Lung (tissue), 12 donors: ENCODE results near the gene PDIA6. TPM values are rescaled to one million over a fixed set of nuclear protein-coding genes. Genes with fewer than 3 reads are reported as not detected.

ENCODE experiments used
- ATAC-seq: fragments of 200-7000 bp; cut with Tn5 transposase; one replicate; pipeline ENCODE4 v1.9.1; 2020; ENCODE audit warnings: moderate number of reproducible peaks; ENCODE audit not compliant: insufficient read depth, low FRiP score
- DNase-seq, 3 donors: peaks; one replicate each; pipeline ENCODE4 v3.0.0-alpha.2; 2013 to 2017
- H3K27ac ChIP-seq, 2 donors: one replicate each; pipeline ENCODE4 v1.5.1; 2013; ENCODE audit warnings: mild to moderate bottlenecking in 2 of 2, moderate library complexity in 2 of 2, control low read depth in 1 of 2, inconsistent platforms in 1 of 2, low read depth in 1 of 2, low read length in 1 of 2
- H3K27me3 ChIP-seq, 3 donors: one replicate each; pipeline ENCODE4 v1.5.1; 2013; ENCODE audit warnings: low read length in 2 of 3; ENCODE audit not compliant: control insufficient read depth in 3 of 3, insufficient read depth in 3 of 3
- H3K36me3 ChIP-seq, 4 donors: one replicate each; pipeline ENCODE4 v1.5.1; 2013; ENCODE audit warnings: low read length in 4 of 4, mild to moderate bottlenecking in 1 of 4, moderate library complexity in 1 of 4; ENCODE audit not compliant: control insufficient read depth in 4 of 4, insufficient read depth in 4 of 4
- H3K4me1 ChIP-seq, 5 donors: one replicate each; pipeline ENCODE4 v1.5.1; 2013; ENCODE audit warnings: low read length in 5 of 5, mild to moderate bottlenecking in 2 of 5, moderate library complexity in 1 of 5; ENCODE audit not compliant: control insufficient read depth in 5 of 5, insufficient read depth in 5 of 5
- H3K4me3 ChIP-seq: one replicate; pipeline ENCODE4 v1.5.1; 2013; ENCODE audit warnings: mild to moderate bottlenecking, control low read depth, moderate library complexity
- H3K9ac ChIP-seq, 2 donors: one replicate each; pipeline ENCODE4 v1.5.1; 2013; ENCODE audit warnings: low read length in 2 of 2, control low read depth in 1 of 2; ENCODE audit not compliant: insufficient read depth in 1 of 2
- H3K9me3 ChIP-seq, 4 donors: one replicate each; pipeline ENCODE4 v1.5.1; 2013; ENCODE audit warnings: low read length in 3 of 4, mild to moderate bottlenecking in 1 of 4, moderate library complexity in 1 of 4; ENCODE audit not compliant: control insufficient read depth in 4 of 4, insufficient read depth in 3 of 4
- WGBS, 2 donors: extraction: QIAGEN DNeasy Blood & Tissue Kit; methylation state at CpG; one replicate each; pipeline ENCODE4 v1.1.7; 2013; 5-methylcytosine and 5-hydroxymethylcytosine counted together
- polyA plus RNA-seq, 2 donors: library from polyadenylated mRNA; stranded (reverse); fragments of 200-250 nt; gene quantifications; one replicate each; pipeline ENCODE4 v1.2.1, GENCODE V29; 2013
- total RNA-seq, 2 donors: library from RNA; depleted of rRNA in 1 of 2; stranded (reverse); fragments of >200 nt in 1 of 2; gene quantifications; one replicate each; pipeline ENCODE4 v1.2.1, GENCODE V29; 2014 to 2021
- TF ChIP-seq, protein P1 (sequence below): IDR thresholded peaks from 2 replicates; pipeline ENCODE4 v1.5.1; 2012; ENCODE audit warnings: mild to moderate bottlenecking; ENCODE audit errors: control extremely low read depth, extremely low read depth
- donor health status: control.
- donor health status: control.
- donor health status: Bipolar disorder and iron deficiency.
- donor health status: healthy.
- donor health status: DM: yes; HTN: yes; CAD: no.

Gene PDIA6
- total and polyA plus RNA-seq, 4 donors = 70.1 to 341 (median 189) TPM

DNA sequence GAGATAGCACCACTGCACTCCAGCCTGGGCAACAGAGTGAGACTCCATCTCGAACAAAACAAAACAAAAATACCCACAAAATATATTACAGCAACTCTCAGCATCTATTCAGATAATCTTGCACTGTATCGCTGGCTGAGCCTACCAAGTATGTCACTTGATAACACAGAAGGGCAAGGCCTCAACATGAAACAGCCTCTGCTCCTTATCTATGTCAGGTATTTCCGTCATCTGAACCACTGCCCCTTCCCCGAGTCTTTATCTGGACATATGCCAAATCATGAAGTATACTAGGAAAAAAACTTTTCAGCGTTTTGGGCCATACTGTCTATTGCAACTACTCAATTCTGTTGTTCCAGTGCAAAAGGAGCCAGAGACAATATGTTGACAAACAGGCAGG, 17.7 kb downstream of the PDIA6 start:
- no peaks in the 10 kb centered on the region for H3K9me3 ChIP-seq
- TF ChIP-seq, protein P1, sequence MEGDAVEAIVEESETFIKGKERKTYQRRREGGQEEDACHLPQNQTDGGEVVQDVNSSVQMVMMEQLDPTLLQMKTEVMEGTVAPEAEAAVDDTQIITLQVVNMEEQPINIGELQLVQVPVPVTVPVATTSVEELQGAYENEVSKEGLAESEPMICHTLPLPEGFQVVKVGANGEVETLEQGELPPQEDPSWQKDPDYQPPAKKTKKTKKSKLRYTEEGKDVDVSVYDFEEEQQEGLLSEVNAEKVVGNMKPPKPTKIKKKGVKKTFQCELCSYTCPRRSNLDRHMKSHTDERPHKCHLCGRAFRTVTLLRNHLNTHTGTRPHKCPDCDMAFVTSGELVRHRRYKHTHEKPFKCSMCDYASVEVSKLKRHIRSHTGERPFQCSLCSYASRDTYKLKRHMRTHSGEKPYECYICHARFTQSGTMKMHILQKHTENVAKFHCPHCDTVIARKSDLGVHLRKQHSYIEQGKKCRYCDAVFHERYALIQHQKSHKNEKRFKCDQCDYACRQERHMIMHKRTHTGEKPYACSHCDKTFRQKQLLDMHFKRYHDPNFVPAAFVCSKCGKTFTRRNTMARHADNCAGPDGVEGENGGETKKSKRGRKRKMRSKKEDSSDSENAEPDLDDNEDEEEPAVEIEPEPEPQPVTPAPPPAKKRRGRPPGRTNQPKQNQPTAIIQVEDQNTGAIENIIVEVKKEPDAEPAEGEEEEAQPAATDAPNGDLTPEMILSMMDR = no peak
- DNase-seq (no peak), ATAC-seq (no peak)
- H3K4me3 ChIP-seq = no peak overlapping the region
- H3K27ac ChIP-seq = no peak overlapping the region
- 69 to 80% methylated on average over 5 of the region's 5 CpGs for WGBS, 2 donors
- no peaks in the 10 kb centered on the region for H3K27me3 ChIP-seq
- no peak overlapping the region for H3K9ac ChIP-seq
- peaks cover 0 to 4% (median 0%) of the 10 kb centered on the region in 5 donors for H3K4me1 ChIP-seq
- H3K36me3 ChIP-seq = peaks cover 34 to 53% (median 44%) of the 10 kb centered on the region in 4 donors

DNA sequence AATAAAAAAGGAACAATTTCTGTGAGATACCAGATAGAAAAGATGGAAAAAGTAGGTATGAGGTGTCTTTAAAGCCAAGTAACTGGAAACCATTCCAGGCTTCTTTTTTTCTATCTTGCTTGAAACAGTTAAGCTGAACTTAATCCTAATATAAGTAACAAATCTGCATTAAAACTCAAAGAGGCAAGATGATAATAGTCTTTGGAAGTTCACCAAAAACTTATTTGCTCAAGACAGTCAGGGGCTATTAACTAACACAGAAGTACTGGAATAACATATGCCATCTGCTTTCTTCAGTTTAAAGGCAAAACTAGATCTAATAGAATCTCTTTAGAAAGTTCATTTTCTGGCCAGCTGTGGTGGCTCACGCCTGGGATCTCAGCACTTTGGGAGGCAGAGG, 18.8 kb downstream of the PDIA6 start:
- Histone ChIP-seq H3K27me3 (no peaks in the 10 kb centered on the region), H3K4me3 (no peak overlapping the region), H3K4me1 (peaks cover 0 to 4% (median 0%) of the 10 kb centered on the region in 5 donors), H3K9ac (no peak overlapping the region), H3K36me3 (peaks cover 38 to 57% (median 48%) of the 10 kb centered on the region in 4 donors), H3K27ac (no peak overlapping the region), H3K9me3 (no peaks in the 10 kb centered on the region)
- TF ChIP-seq, protein P1 = no peak
- WGBS, 2 donors = 90 to 97% methylated on average over 1 of the region's 1 CpG
- DNase-seq (peak in 2 of 3 donors; percentile 50 to 57), ATAC-seq (no peak)

DNA sequence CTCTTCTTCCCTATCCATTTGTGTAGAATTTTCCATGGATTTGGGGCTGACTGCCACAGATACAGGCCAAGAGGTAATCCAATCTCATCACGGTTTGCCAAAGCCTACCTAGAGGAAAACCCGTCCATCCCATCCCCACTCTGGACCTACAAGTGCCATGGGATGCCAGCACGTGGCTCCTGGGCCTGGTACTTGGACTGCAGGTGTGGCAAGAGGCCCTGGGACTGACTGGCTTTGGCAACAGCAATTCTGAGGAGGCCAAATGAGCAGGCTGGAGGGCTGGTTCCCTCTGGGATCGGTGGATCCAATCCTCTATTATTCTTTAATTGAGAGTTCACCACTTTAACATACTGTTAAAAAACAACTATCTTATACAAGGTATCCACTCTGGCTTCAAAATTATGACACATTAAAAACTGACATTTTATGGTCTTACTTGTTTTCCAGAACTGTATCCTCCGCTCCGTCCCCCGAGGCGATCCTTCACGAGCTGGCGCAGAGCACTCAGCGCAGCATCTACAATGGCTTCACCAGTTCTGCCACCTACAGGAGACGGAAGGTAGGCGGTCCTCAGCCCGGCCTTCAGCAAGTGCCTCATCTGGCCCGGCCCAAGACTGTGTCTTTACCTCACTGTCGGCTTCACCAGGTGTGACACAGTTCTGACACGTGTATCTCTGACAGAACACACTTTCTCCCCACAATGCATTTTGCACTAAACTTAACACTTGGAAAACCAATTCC, 19.8 kb downstream of the PDIA6 start:
- Histone ChIP-seq H3K4me3 (no peak overlapping the region), H3K4me1 (peaks cover 0 to 4% (median 0%) of the 10 kb centered on the region in 5 donors), H3K9me3 (no peaks in the 10 kb centered on the region), H3K36me3 (peaks cover 41 to 64% (median 53%) of the 10 kb centered on the region in 4 donors), H3K27me3 (no peaks in the 10 kb centered on the region), H3K27ac (no peak overlapping the region), H3K9ac (no peak overlapping the region)
- DNase-seq (no peak), ATAC-seq (no peak)
- 93 to 96% methylated on average over 17 of the region's 17 CpGs for whole genome bisulfite sequencing, 2 donors
- TF ChIP-seq, protein P1 = no peak
